Tibial artery (tissue), 4 donors: ENCODE data around the gene GPNMB.
A peak's percentile ranks its signal among the peaks of the same experiment; 100 is the strongest.
"Not testable (repeated sequence)": the region's sequence is repeated elsewhere in the genome, so short reads cannot be mapped to it uniquely, and the experiment has no call there.

Experiments
- DNase-seq, 2 donors: peaks; one replicate each; pipeline ENCODE4 v3.0.0-alpha.2; 2019
- H3K27ac ChIP-seq, 2 donors: fragments of 200-600 bp; sonication (generic) in 1 of 2; 1 replicate in 1 of 2; 2 replicates in 1 of 2; pipeline ENCODE4 v1.5.1; 2018 to 2019; ENCODE audit warnings: mild to moderate bottlenecking in 1 of 2
- H3K27me3 ChIP-seq, 2 donors: fragments of 200-600 bp; sonication (generic) in 1 of 2; one replicate each; pipeline versions ENCODE4 v1.5.1 to v1.6.0; 2016 to 2019
- H3K36me3 ChIP-seq, 3 donors: fragments of 200-600 bp; sonication (generic) in 2 of 3; one replicate each; pipeline ENCODE4 v1.5.1; 2016 to 2019; ENCODE audit warnings: mild to moderate bottlenecking in 2 of 3
- H3K4me1 ChIP-seq, 4 donors: fragments of 200-600 bp; sonication (generic) in 2 of 4; 1 replicate in 3 of 4; 2 replicates in 1 of 4; pipeline ENCODE4 v1.5.1; 2016 to 2019
- H3K4me3 ChIP-seq, 2 donors: fragments of 200-600 bp; sonication (generic) in 1 of 2; 1 replicate in 1 of 2; 2 replicates in 1 of 2; pipeline ENCODE4 v1.5.1; 2018 to 2019; ENCODE audit warnings: mild to moderate bottlenecking in 2 of 2
- H3K9me3 ChIP-seq, 3 donors: fragments of 200-600 bp; sonication (generic) in 1 of 3; one replicate each; pipeline ENCODE4 v1.5.1; 2016 to 2019
- CTCF ChIP-seq, 2 experiments: fragments of 200-600 bp in 1 of 2; fragments of 450-650 bp in 1 of 2; IDR thresholded peaks; one replicate each; pipeline ENCODE4 v1.5.1; 2017 to 2019; ENCODE audit warnings: antibody characterized with exemption in 2 of 2, mild to moderate bottlenecking in 1 of 2, moderate library complexity in 1 of 2
- intact Hi-C: fragments of 100-400 bp; cut with DNase I; formaldehyde crosslinking; loops from one replicate; pipeline ENCODE4 v1.15.0; 2023; ENCODE audit warnings: low total_unique reads

Gene GPNMB

DNA sequence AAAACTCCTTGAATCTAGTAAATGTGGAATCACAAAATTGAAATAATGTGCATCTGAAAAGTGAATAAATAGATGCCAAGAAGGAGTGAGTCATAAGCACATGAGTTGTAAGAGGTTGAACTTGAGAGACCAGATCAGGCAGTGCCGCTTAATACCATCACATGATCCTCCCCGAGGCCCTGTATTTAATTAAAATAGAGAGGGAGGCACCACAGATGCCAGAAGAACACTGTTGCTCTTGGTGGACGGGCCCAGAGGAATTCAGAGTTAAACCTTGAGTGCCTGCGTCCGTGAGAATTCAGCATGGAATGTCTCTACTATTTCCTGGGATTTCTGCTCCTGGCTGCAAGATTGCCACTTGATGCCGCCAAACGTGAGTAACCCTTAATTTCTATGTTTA lies at the start of gene GPNMB:
Gene GPNMB, plus strand, starts transcription at position 221 of the 400 bp plus-strand sequence. Its CDS starts 83 bp downstream, at position 304.
- peak within 1 kb of the TSS; percentile 91 to 94 for H3K27ac ChIP-seq
- H3K36me3 ChIP-seq: peaks cover 0 to 7% (median 0%) of the 10 kb centered on the region in 3 donors
- no peaks in the 10 kb centered on the region for H3K27me3 ChIP-seq
- H3K4me1 ChIP-seq: peaks cover 0 to 41% (median 23%) of the 10 kb centered on the region in 4 donors
- peak within 1 kb of the TSS; percentile 64 to 69 for H3K4me3 ChIP-seq
- TF ChIP-seq CTCF (IDR thresholded peaks at IDR 0.05): no peak
- H3K9me3 ChIP-seq: no peaks in the 10 kb centered on the region
- intact Hi-C loops: loop anchor here (5.0 kb wide), 1 partner anchor 64 kb away; the partner anchor contains the start of gene NUP42
- DNase-seq: peak; percentile 85 to 86

GRCh38 chr7:23197745-23198144 lies 48.8 kb upstream of the GPNMB start:
- H3K27ac ChIP-seq, H3K9me3 ChIP-seq, intact Hi-C loops, DNase-seq, H3K4me1 ChIP-seq, H3K4me3 ChIP-seq, H3K27me3 ChIP-seq: not testable (repeated sequence)
- H3K36me3 ChIP-seq: peaks cover 50 to 77% (median 61%) of the 10 kb centered on the region in 3 donors

DNA sequence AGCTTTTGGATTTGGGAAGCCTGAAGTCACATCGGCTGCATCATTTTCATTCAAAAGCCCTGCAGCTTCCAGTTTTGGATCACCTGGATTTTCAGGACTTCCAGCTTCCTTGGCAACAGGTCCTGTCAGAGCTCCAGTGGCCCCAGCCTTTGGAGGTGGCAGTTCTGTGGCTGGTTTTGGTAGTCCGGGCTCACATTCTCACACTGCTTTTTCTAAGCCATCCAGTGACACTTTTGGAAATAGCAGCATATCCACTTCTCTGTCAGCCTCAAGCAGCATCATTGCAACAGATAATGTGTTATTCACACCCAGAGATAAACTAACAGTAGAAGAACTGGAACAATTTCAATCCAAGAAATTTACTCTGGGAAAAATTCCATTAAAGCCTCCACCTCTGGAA lies 46.2 kb upstream of the GPNMB start:
- no peaks in the 10 kb centered on the region for H3K9me3 ChIP-seq
- H3K4me3 ChIP-seq: no peak overlapping the region
- H3K27me3 ChIP-seq: no peaks in the 10 kb centered on the region
- no peak overlapping the region for H3K27ac ChIP-seq
- H3K4me1 ChIP-seq: no peaks in the 10 kb centered on the region
- TF ChIP-seq CTCF (IDR thresholded peaks at IDR 0.05): no peak
- intact Hi-C loops: no loop called here
- DNase-seq: no peak
- H3K36me3 ChIP-seq: peaks cover 39 to 54% (median 41%) of the 10 kb centered on the region in 3 donors

GRCh38 chr7:23204241-23204640 lies 42.3 kb upstream of the GPNMB start:
- peaks cover 0 to 3% of the 10 kb centered on the region in 2 donors for H3K27me3 ChIP-seq
- no peak overlapping the region for H3K4me3 ChIP-seq
- no peak overlapping the region for H3K27ac ChIP-seq
- intact Hi-C loops: no loop called here
- no peak for DNase-seq
- H3K4me1 ChIP-seq: no peaks in the 10 kb centered on the region
- no peaks in the 10 kb centered on the region for H3K9me3 ChIP-seq
- H3K36me3 ChIP-seq: peaks cover 23 to 34% (median 27%) of the 10 kb centered on the region in 3 donors
- TF ChIP-seq CTCF (IDR thresholded peaks at IDR 0.05): no peak

- Histone ChIP-seq H3K27ac (peak overlapping the region in 1 of 2 donors; percentile 36), H3K27me3 (peaks cover 0 to 3% of the 10 kb centered on the region in 2 donors), H3K4me3 (peak overlapping the region; percentile 32), H3K36me3 (peaks cover 10 to 21% (median 14%) of the 10 kb centered on the region in 3 donors), H3K4me1 (no peaks in the 10 kb centered on the region), H3K9me3 (no peaks in the 10 kb centered on the region)
- intact Hi-C loops: no loop called here
- no peak for DNase-seq
- TF ChIP-seq CTCF (IDR thresholded peaks at IDR 0.05): no peak
Measured at GRCh38 chr7:23205577-23205908, 41.0 kb upstream of the GPNMB start.

- peaks cover 0 to 3% of the 10 kb centered on the region in 2 donors for H3K27me3 ChIP-seq
- TF ChIP-seq CTCF (IDR thresholded peaks at IDR 0.05): no peak
- H3K4me1 ChIP-seq: no peaks in the 10 kb centered on the region
- intact Hi-C loops: no loop called here
- no peaks in the 10 kb centered on the region for H3K9me3 ChIP-seq
- no peak for DNase-seq
- H3K36me3 ChIP-seq: peaks cover 6 to 15% (median 10%) of the 10 kb centered on the region in 3 donors
- H3K4me3 ChIP-seq: peak overlapping the region; percentile 32
- peak overlapping the region in 1 of 2 donors; percentile 36 for H3K27ac ChIP-seq
Measured at GRCh38 chr7:23205909-23206767, 40.4 kb upstream of the GPNMB start.
